Gastroesophageal sphincter (tissue), 3 donors: ENCODE data around the gene DMD.

Experiments
- POLR2A ChIP-seq, 2 donors: fragments of 450-650 bp; IDR thresholded peaks; one replicate each; pipeline ENCODE4 v1.6.1; 2017; ENCODE audit warnings: antibody characterized with exemption in 2 of 2, mild to moderate bottlenecking in 2 of 2, moderate library complexity in 1 of 2
- TF ChIP-seq, protein P1 (sequence below), 4 experiments: fragments of 200-600 bp in 2 of 4; fragments of 450-650 bp in 2 of 4; sonication (generic) in 1 of 4; IDR thresholded peaks; one replicate each; pipeline ENCODE4 v1.5.1; 2017 to 2019; ENCODE audit warnings: antibody characterized with exemption in 4 of 4, mild to moderate bottlenecking in 2 of 4, moderate library complexity in 2 of 4

DNA sequence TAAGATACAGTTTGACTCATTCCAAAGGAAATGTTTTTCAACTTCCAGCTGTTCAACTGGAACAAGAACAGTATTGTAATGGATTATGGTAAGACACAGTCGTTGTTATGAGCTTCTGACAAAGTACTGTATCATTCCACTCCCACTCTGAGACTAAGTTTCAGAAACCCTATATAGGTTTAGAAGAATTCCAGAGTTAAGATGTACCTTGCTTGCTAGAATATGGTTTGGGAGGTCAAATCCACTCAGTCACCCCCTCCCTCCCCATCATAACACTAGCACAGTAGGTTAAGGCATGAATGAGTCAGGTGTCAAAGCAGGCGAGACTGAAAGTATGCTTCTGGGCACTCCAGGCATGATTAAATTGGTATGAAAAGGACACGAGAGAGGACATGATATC lies 339.7 kb downstream of the DMD start:
- TF ChIP-seq, protein P1, sequence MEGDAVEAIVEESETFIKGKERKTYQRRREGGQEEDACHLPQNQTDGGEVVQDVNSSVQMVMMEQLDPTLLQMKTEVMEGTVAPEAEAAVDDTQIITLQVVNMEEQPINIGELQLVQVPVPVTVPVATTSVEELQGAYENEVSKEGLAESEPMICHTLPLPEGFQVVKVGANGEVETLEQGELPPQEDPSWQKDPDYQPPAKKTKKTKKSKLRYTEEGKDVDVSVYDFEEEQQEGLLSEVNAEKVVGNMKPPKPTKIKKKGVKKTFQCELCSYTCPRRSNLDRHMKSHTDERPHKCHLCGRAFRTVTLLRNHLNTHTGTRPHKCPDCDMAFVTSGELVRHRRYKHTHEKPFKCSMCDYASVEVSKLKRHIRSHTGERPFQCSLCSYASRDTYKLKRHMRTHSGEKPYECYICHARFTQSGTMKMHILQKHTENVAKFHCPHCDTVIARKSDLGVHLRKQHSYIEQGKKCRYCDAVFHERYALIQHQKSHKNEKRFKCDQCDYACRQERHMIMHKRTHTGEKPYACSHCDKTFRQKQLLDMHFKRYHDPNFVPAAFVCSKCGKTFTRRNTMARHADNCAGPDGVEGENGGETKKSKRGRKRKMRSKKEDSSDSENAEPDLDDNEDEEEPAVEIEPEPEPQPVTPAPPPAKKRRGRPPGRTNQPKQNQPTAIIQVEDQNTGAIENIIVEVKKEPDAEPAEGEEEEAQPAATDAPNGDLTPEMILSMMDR (IDR thresholded peaks at IDR 0.05) = no peak
- TF ChIP-seq POLR2A (IDR thresholded peaks at IDR 0.05) = no peak
